Measurements from ENCODE around the gene EYS. TPM values are rescaled to one million over a fixed set of nuclear protein-coding genes. Genes with fewer than 3 reads are reported as not detected.

The EYS gene
- total RNA-seq, 1 donor from 2014 or later, result 2.1 TPM

- Histone ChIP-seq H3K9me3 (ENCODE audit: control insufficient read depth in 3 of 3, low read length in 3 of 3) (no peaks in the 10 kb centered on the region), H3K27ac (ENCODE audit: low read depth, low read length) (no peak overlapping the region), H3K9ac (ENCODE audit: low read depth in 1 of 3, low read length in 3 of 3) (no peak overlapping the region)
Observed at GRCh38 chr6:64715624-64716023, 991.4 kb downstream of the EYS start.

GRCh38 chr6:64714073-64714472, 993.0 kb downstream of the EYS start:
- H3K36me3 ChIP-seq (ENCODE audit: control insufficient read depth in 3 of 3, insufficient read depth in 3 of 3, low read length in 3 of 3), result no peaks in the 10 kb centered on the region
- no peak overlapping the region for H3K9ac ChIP-seq (ENCODE audit: low read depth in 1 of 3, low read length in 3 of 3)
- no peak overlapping the region for H3K27ac ChIP-seq (ENCODE audit: low read depth, low read length)
- H3K27me3 ChIP-seq (ENCODE audit: control insufficient read depth in 3 of 3, insufficient read depth in 3 of 3, low read length in 3 of 3), result no peaks in the 10 kb centered on the region
- H3K9me3 ChIP-seq (ENCODE audit: control insufficient read depth in 3 of 3, low read length in 3 of 3), result no peaks in the 10 kb centered on the region
- H3K4me1 ChIP-seq (ENCODE audit: control insufficient read depth in 3 of 3, insufficient read depth in 3 of 3, low read length in 3 of 3), result no peaks in the 10 kb centered on the region
- no peak overlapping the region for H3K4me3 ChIP-seq (ENCODE audit: low read length in 3 of 3)

More at GRCh38 chr6:64715624-64716023, 991.4 kb downstream of the EYS start:
- Histone ChIP-seq H3K36me3 (ENCODE audit: control insufficient read depth in 3 of 3, insufficient read depth in 3 of 3, low read length in 3 of 3) (no peaks in the 10 kb centered on the region), H3K4me1 (ENCODE audit: control insufficient read depth in 3 of 3, insufficient read depth in 3 of 3, low read length in 3 of 3) (no peaks in the 10 kb centered on the region), H3K4me3 (ENCODE audit: low read length in 3 of 3) (no peak overlapping the region), H3K27me3 (ENCODE audit: control insufficient read depth in 3 of 3, insufficient read depth in 3 of 3, low read length in 3 of 3) (no peaks in the 10 kb centered on the region)

- no peak overlapping the region for H3K4me3 ChIP-seq (ENCODE audit: low read length in 3 of 3)
- no peaks in the 10 kb centered on the region for H3K4me1 ChIP-seq (ENCODE audit: control insufficient read depth in 3 of 3, insufficient read depth in 3 of 3, low read length in 3 of 3)
- no peaks in the 10 kb centered on the region for H3K36me3 ChIP-seq (ENCODE audit: control insufficient read depth in 3 of 3, insufficient read depth in 3 of 3, low read length in 3 of 3)
- H3K9ac ChIP-seq (ENCODE audit: low read depth in 1 of 3, low read length in 3 of 3), result no peak overlapping the region
- H3K27me3 ChIP-seq (ENCODE audit: control insufficient read depth in 3 of 3, insufficient read depth in 3 of 3, low read length in 3 of 3), result no peaks in the 10 kb centered on the region
- H3K27ac ChIP-seq (ENCODE audit: low read depth, low read length), result no peak overlapping the region
- no peaks in the 10 kb centered on the region for H3K9me3 ChIP-seq (ENCODE audit: control insufficient read depth in 3 of 3, low read length in 3 of 3)
Observed at GRCh38 chr6:64713175-64713574, 993.9 kb downstream of the EYS start.

GRCh38 chr6:64712606-64713005, 994.4 kb downstream of the EYS start:
- no peak overlapping the region for H3K4me3 ChIP-seq (ENCODE audit: low read length in 3 of 3)
- H3K9me3 ChIP-seq (ENCODE audit: control insufficient read depth in 3 of 3, low read length in 3 of 3), result no peaks in the 10 kb centered on the region
- H3K27ac ChIP-seq (ENCODE audit: low read depth, low read length), result no peak overlapping the region
- no peak overlapping the region for H3K9ac ChIP-seq (ENCODE audit: low read depth in 1 of 3, low read length in 3 of 3)
- H3K4me1 ChIP-seq (ENCODE audit: control insufficient read depth in 3 of 3, insufficient read depth in 3 of 3, low read length in 3 of 3), result no peaks in the 10 kb centered on the region
- no peaks in the 10 kb centered on the region for H3K27me3 ChIP-seq (ENCODE audit: control insufficient read depth in 3 of 3, insufficient read depth in 3 of 3, low read length in 3 of 3)
- H3K36me3 ChIP-seq (ENCODE audit: control insufficient read depth in 3 of 3, insufficient read depth in 3 of 3, low read length in 3 of 3), result no peaks in the 10 kb centered on the region

GRCh38 chr6:64703922-64704321, 1003.1 kb downstream of the EYS start:
- Histone ChIP-seq H3K9me3 (ENCODE audit: control insufficient read depth in 3 of 3, low read length in 3 of 3) (no peaks in the 10 kb centered on the region), H3K4me3 (ENCODE audit: low read length in 3 of 3) (no peak overlapping the region), H3K36me3 (ENCODE audit: control insufficient read depth in 3 of 3, insufficient read depth in 3 of 3, low read length in 3 of 3) (no peaks in the 10 kb centered on the region), H3K27ac (ENCODE audit: low read depth, low read length) (no peak overlapping the region), H3K4me1 (ENCODE audit: control insufficient read depth in 3 of 3, insufficient read depth in 3 of 3, low read length in 3 of 3) (no peaks in the 10 kb centered on the region), H3K27me3 (ENCODE audit: control insufficient read depth in 3 of 3, insufficient read depth in 3 of 3, low read length in 3 of 3) (no peaks in the 10 kb centered on the region), H3K9ac (ENCODE audit: low read depth in 1 of 3, low read length in 3 of 3) (no peak overlapping the region)

DNA sequence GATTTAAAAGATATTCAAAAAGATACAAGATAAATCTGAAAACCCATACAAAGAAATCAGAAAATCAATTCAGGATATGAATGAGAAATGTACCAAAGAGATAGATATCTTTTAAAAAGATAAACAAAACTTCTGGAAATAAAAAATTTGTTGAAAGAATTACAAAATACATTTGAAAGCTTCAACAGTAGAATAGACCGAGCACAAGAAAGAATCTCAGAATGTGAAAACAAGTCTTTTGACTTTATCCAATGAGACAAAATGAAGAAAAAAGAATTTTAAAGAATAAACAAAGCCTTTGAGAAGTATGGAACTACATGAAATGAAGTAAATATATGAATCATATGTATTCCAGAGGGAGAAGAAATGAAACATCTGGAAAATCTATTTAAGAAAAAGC, 1011.0 kb downstream of the EYS start:
- no peak overlapping the region for H3K27ac ChIP-seq (ENCODE audit: low read depth, low read length)
- no peaks in the 10 kb centered on the region for H3K4me1 ChIP-seq (ENCODE audit: control insufficient read depth in 3 of 3, insufficient read depth in 3 of 3, low read length in 3 of 3)
- no peak overlapping the region for H3K4me3 ChIP-seq (ENCODE audit: low read length in 3 of 3)
- no peaks in the 10 kb centered on the region for H3K27me3 ChIP-seq (ENCODE audit: control insufficient read depth in 3 of 3, insufficient read depth in 3 of 3, low read length in 3 of 3)
- no peak overlapping the region for H3K9ac ChIP-seq (ENCODE audit: low read depth in 1 of 3, low read length in 3 of 3)
- no peaks in the 10 kb centered on the region for H3K36me3 ChIP-seq (ENCODE audit: control insufficient read depth in 3 of 3, insufficient read depth in 3 of 3, low read length in 3 of 3)
- H3K9me3 ChIP-seq (ENCODE audit: control insufficient read depth in 3 of 3, low read length in 3 of 3), result peaks cover 2 to 9% (median 4%) of the 10 kb centered on the region in 3 donors

DNA sequence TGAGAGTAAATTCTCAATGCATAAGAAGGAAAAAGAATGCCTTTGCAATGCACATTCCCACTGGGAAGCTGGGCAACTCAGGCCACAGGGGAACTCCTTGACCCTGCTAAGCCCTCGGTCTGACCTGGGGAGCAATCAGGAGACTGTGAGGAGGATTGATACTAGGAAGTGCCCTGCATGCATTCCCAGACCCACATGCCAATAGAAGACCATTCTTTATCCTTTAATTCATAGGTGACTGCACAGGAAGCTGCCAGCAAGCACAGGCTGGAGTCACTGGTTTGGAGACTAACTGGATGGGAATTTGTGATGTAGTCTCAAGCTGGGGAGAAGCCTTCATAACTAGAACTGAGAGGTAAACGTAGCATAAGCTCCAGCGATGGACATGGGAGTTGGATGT, 1012.7 kb downstream of the EYS start:
- no peak overlapping the region for H3K4me3 ChIP-seq (ENCODE audit: low read length in 3 of 3)
- no peaks in the 10 kb centered on the region for H3K4me1 ChIP-seq (ENCODE audit: control insufficient read depth in 3 of 3, insufficient read depth in 3 of 3, low read length in 3 of 3)
- H3K9me3 ChIP-seq (ENCODE audit: control insufficient read depth in 3 of 3, low read length in 3 of 3), result peaks cover 2 to 9% (median 4%) of the 10 kb centered on the region in 3 donors
- no peak overlapping the region for H3K9ac ChIP-seq (ENCODE audit: low read depth in 1 of 3, low read length in 3 of 3)
- H3K27ac ChIP-seq (ENCODE audit: low read depth, low read length), result no peak overlapping the region
- H3K27me3 ChIP-seq (ENCODE audit: control insufficient read depth in 3 of 3, insufficient read depth in 3 of 3, low read length in 3 of 3), result no peaks in the 10 kb centered on the region
- H3K36me3 ChIP-seq (ENCODE audit: control insufficient read depth in 3 of 3, insufficient read depth in 3 of 3, low read length in 3 of 3), result no peaks in the 10 kb centered on the region

GRCh38 chr6:64691064-64691463, 1016.0 kb downstream of the EYS start:
- H3K9me3 ChIP-seq (ENCODE audit: control insufficient read depth in 3 of 3, low read length in 3 of 3), result peaks cover 2 to 9% (median 4%) of the 10 kb centered on the region in 3 donors
- no peak overlapping the region for H3K27ac ChIP-seq (ENCODE audit: low read depth, low read length)
- H3K27me3 ChIP-seq (ENCODE audit: control insufficient read depth in 3 of 3, insufficient read depth in 3 of 3, low read length in 3 of 3), result no peaks in the 10 kb centered on the region
- H3K4me1 ChIP-seq (ENCODE audit: control insufficient read depth in 3 of 3, insufficient read depth in 3 of 3, low read length in 3 of 3), result no peaks in the 10 kb centered on the region
- no peak overlapping the region for H3K4me3 ChIP-seq (ENCODE audit: low read length in 3 of 3)
- H3K9ac ChIP-seq (ENCODE audit: low read depth in 1 of 3, low read length in 3 of 3), result no peak overlapping the region
- H3K36me3 ChIP-seq (ENCODE audit: control insufficient read depth in 3 of 3, insufficient read depth in 3 of 3, low read length in 3 of 3), result no peaks in the 10 kb centered on the region

DNA sequence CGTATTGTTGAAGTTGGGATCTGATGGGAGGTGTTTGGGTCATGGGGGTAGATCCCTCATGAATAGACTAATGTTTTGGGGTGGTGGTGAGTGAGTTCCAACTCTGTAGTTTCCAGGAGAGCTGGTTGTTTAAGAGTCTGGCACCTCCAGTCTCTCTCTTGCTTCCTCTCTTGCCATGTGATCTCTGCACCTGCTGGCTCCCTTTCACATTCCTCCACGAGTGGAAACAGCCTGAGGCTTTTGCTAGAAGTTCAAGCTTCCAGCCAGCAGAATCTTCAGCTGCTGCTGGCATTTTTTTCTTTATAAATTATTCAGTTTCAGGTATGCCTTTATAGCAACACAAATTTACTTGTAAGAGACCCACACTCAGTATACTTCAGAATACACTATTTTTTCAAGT, 1021.6 kb downstream of the EYS start:
- H3K9me3 ChIP-seq (ENCODE audit: control insufficient read depth in 3 of 3, low read length in 3 of 3), result no peaks in the 10 kb centered on the region
- H3K4me1 ChIP-seq (ENCODE audit: control insufficient read depth in 3 of 3, insufficient read depth in 3 of 3, low read length in 3 of 3), result no peaks in the 10 kb centered on the region
- H3K27ac ChIP-seq (ENCODE audit: low read depth, low read length), result no peak overlapping the region
- H3K9ac ChIP-seq (ENCODE audit: low read depth in 1 of 3, low read length in 3 of 3), result no peak overlapping the region
- H3K27me3 ChIP-seq (ENCODE audit: control insufficient read depth in 3 of 3, insufficient read depth in 3 of 3, low read length in 3 of 3), result no peaks in the 10 kb centered on the region
- H3K36me3 ChIP-seq (ENCODE audit: control insufficient read depth in 3 of 3, insufficient read depth in 3 of 3, low read length in 3 of 3), result no peaks in the 10 kb centered on the region
- no peak overlapping the region for H3K4me3 ChIP-seq (ENCODE audit: low read length in 3 of 3)

GRCh38 chr6:64683682-64684081, 1023.3 kb downstream of the EYS start:
- H3K9me3 ChIP-seq (ENCODE audit: control insufficient read depth in 3 of 3, low read length in 3 of 3), result no peaks in the 10 kb centered on the region
- H3K4me3 ChIP-seq (ENCODE audit: low read length in 3 of 3), result no peak overlapping the region

More at GRCh38 chr6:64683682-64684081, 1023.3 kb downstream of the EYS start:
- Histone ChIP-seq H3K27me3 (ENCODE audit: control insufficient read depth in 3 of 3, insufficient read depth in 3 of 3, low read length in 3 of 3) (no peaks in the 10 kb centered on the region), H3K9ac (ENCODE audit: low read depth in 1 of 3, low read length in 3 of 3) (no peak overlapping the region), H3K36me3 (ENCODE audit: control insufficient read depth in 3 of 3, insufficient read depth in 3 of 3, low read length in 3 of 3) (no peaks in the 10 kb centered on the region), H3K4me1 (ENCODE audit: control insufficient read depth in 3 of 3, insufficient read depth in 3 of 3, low read length in 3 of 3) (no peaks in the 10 kb centered on the region), H3K27ac (ENCODE audit: low read depth, low read length) (no peak overlapping the region)

All from skeletal muscle tissue (tissue), 4 donors.